ENCODE data around the gene SLC44A4.

Gene SLC44A4

DNA sequence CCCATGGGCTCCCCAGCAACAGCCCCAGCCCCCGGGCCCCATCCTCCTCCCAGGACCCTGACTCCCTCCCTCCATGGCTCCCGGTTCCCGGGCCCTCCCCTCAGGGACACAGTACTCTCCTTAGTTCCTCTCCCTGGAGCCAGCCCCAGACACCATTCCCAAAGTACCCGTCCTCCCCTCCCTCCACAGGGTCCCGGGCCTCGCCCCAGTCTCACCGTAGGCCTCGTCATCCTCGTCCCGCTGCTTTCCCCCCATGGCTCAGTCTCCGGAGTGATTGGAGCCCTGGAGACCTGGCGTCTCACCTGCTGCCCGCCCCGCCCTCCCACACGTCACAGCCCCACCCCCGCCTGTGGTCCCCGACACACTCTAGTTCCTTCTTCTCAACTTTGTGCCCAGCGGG lies at the start of gene SLC44A4:
SLC44A4 (minus strand) TSS at position 272 of the 400 bp plus-strand sequence; CDS start at position 255, 17 bp downstream.
- Histone ChIP-seq H3K27ac (ENCODE audit: low read length) (peak within 1 kb of the TSS; percentile 86), H3K27me3 (ENCODE audit: low read depth, low read length) (no peaks in the 10 kb centered on the region), H3K9me3 (ENCODE audit: control insufficient read depth in 1 of 2, low read length in 2 of 2) (no peaks in the 10 kb centered on the region), H3K4me1 (ENCODE audit: control insufficient read depth in 1 of 2, insufficient read depth in 2 of 2, low read length in 2 of 2) (no peaks in the 10 kb centered on the region), H3K36me3 (ENCODE audit: control insufficient read depth in 1 of 2, insufficient read depth in 2 of 2, low read length in 2 of 2) (peaks cover 24 to 41% of the 10 kb centered on the region in 2 donors), H3K4me3 (ENCODE audit: low read depth in 1 of 2, low read length in 2 of 2) (peak within 1 kb of the TSS in 1 of 2 donors; percentile 48)

DNA sequence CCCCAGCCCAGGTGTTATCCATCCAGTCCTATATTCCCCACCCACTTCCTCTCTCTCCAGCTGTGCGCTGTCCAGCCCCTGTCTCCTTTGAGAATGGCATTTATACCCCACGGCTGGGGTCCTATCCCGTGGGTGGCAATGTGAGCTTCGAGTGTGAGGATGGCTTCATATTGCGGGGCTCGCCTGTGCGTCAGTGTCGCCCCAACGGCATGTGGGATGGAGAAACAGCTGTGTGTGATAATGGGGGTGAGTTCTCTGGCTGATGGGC lies 49.8 kb upstream of the SLC44A4 start:
- Histone ChIP-seq H3K4me3 (ENCODE audit: low read depth in 1 of 2, low read length in 2 of 2) (no peak overlapping the region), H3K9me3 (ENCODE audit: control insufficient read depth in 1 of 2, low read length in 2 of 2) (no peaks in the 10 kb centered on the region), H3K27ac (ENCODE audit: low read length) (no peak overlapping the region), H3K36me3 (ENCODE audit: control insufficient read depth in 1 of 2, insufficient read depth in 2 of 2, low read length in 2 of 2) (no peaks in the 10 kb centered on the region), H3K4me1 (ENCODE audit: control insufficient read depth in 1 of 2, insufficient read depth in 2 of 2, low read length in 2 of 2) (no peaks in the 10 kb centered on the region), H3K27me3 (ENCODE audit: low read depth, low read length) (no peaks in the 10 kb centered on the region)

DNA sequence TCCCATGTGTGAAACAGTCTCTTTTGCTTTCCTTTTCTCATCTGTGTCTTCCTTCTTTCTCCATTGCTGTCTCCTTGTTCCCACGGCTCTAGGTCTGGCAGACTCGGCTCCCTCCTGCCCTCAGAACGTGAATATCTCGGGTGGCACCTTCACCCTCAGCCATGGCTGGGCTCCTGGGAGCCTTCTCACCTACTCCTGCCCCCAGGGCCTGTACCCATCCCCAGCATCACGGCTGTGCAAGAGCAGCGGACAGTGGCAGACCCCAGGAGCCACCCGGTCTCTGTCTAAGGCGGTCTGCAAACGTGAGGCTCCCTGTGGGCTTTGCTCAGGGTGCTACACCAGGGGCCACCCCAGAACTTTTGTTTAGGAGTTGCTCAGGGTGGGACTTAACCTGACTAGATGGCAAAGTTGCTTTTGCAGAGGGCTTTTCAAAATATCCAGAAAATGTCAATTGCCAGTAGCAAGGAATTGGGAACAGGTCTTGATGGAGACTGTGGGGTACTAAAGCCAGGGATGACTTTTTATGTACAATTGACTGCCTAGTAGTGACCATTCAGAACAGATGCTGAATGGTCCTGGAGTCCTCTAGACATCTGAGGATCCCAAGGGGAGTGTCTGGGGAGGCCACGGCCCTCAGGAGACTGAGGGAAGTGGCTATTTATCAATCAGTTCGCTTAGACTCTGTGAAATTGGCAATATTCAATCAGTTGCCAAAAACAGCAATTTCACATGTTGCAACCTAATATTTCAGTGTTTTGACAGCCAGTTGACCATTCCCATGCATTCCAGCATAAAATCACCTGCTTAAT lies 49.3 kb upstream of the SLC44A4 start:
- no peaks in the 10 kb centered on the region for H3K36me3 ChIP-seq (ENCODE audit: control insufficient read depth in 1 of 2, insufficient read depth in 2 of 2, low read length in 2 of 2)
- no peaks in the 10 kb centered on the region for H3K4me1 ChIP-seq (ENCODE audit: control insufficient read depth in 1 of 2, insufficient read depth in 2 of 2, low read length in 2 of 2)
- no peaks in the 10 kb centered on the region for H3K9me3 ChIP-seq (ENCODE audit: control insufficient read depth in 1 of 2, low read length in 2 of 2)
- H3K4me3 ChIP-seq (ENCODE audit: low read depth in 1 of 2, low read length in 2 of 2): peak overlapping the region; percentile 9 to 49
- peak overlapping the region; percentile 43 for H3K27ac ChIP-seq (ENCODE audit: low read length)
- H3K27me3 ChIP-seq (ENCODE audit: low read depth, low read length): no peaks in the 10 kb centered on the region

DNA sequence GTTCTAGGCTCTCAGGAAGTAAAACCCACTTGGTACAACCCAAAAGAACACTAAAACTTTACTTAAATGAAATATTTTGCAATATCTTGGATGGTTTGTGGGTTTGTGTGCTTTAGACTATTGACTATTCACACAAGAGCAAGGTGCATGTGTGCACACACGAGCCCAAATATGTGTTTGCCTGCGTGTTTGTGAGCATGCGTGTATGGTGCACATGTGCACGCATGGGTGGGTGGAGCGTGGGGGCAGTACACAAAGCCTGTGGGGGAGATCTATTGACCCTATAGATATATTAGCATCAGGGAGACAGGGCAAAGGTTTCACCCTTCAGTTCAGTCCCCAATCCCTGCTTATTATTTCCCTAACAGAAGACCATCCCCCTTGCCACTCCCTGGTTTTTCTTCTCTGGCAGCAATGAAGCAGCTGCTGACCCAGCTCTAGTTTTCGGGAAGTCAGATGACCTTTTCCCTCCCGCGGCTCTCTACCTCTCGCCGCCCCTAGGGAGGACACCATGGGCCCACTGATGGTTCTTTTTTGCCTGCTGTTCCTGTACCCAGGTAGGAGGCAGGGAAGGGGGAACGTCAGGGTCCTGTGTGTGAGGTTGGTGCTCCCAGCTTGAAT lies 48.6 kb upstream of the SLC44A4 start, which contains the start of gene C2:
C2 (plus strand) TSS at position 476 of the 621 bp plus-strand sequence; CDS start at position 512, 36 bp downstream.
- H3K27ac ChIP-seq (ENCODE audit: low read length): peak within 1 kb of the TSS; percentile 43
- H3K4me3 ChIP-seq (ENCODE audit: low read depth in 1 of 2, low read length in 2 of 2): peak within 1 kb of the TSS; percentile 9 to 49
- H3K9me3 ChIP-seq (ENCODE audit: control insufficient read depth in 1 of 2, low read length in 2 of 2): no peaks in the 10 kb centered on the region
- H3K36me3 ChIP-seq (ENCODE audit: control insufficient read depth in 1 of 2, insufficient read depth in 2 of 2, low read length in 2 of 2): no peaks in the 10 kb centered on the region
- no peaks in the 10 kb centered on the region for H3K4me1 ChIP-seq (ENCODE audit: control insufficient read depth in 1 of 2, insufficient read depth in 2 of 2, low read length in 2 of 2)
- H3K27me3 ChIP-seq (ENCODE audit: low read depth, low read length): no peaks in the 10 kb centered on the region

DNA sequence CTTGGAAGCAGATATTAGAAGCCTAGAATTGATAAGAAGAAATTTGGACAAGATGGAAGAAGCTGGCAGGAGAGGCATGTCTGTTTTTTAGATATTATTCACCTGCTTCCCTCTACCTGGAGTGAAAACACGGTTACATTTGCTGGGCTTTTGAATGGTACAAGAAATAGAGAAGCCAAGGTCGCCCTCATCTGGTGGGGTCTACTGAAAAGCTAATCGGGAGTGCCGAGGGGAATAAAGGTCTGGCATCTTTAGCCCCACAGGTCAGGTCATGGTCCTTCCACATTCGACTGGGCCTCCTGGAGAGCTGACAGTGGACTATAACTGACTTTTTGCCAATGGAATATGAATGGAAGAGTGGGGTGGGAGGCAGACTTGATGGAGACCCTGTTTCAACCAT lies 44.1 kb upstream of the SLC44A4 start:
- Histone ChIP-seq H3K4me3 (ENCODE audit: low read depth in 1 of 2, low read length in 2 of 2) (no peak overlapping the region), H3K27ac (ENCODE audit: low read length) (no peak overlapping the region), H3K36me3 (ENCODE audit: control insufficient read depth in 1 of 2, insufficient read depth in 2 of 2, low read length in 2 of 2) (no peaks in the 10 kb centered on the region), H3K9me3 (ENCODE audit: control insufficient read depth in 1 of 2, low read length in 2 of 2) (no peaks in the 10 kb centered on the region), H3K4me1 (ENCODE audit: control insufficient read depth in 1 of 2, insufficient read depth in 2 of 2, low read length in 2 of 2) (no peaks in the 10 kb centered on the region), H3K27me3 (ENCODE audit: low read depth, low read length) (no peaks in the 10 kb centered on the region)

DNA sequence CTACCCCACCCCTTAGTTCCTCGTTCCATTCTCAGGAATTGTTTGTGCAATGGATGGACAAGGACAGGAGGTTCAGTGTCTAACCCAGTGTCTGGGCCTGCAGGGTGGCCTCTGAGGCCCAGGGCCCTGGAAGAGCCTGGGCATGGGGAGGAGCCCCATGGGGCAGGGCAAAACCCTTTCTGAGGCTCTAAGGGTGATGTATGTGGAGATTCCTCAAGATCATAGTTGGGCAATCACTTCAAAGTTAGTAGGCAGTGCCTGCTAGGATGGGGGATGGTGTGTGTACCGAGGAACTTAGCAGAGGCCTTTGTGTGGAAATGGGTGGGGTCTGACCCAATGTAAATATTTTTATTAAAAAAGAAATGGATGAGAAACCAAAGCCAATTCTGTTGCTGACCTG lies 42.0 kb upstream of the SLC44A4 start:
- no peaks in the 10 kb centered on the region for H3K27me3 ChIP-seq (ENCODE audit: low read depth, low read length)
- no peak overlapping the region for H3K4me3 ChIP-seq (ENCODE audit: low read depth in 1 of 2, low read length in 2 of 2)
- H3K36me3 ChIP-seq (ENCODE audit: control insufficient read depth in 1 of 2, insufficient read depth in 2 of 2, low read length in 2 of 2): no peaks in the 10 kb centered on the region
- H3K9me3 ChIP-seq (ENCODE audit: control insufficient read depth in 1 of 2, low read length in 2 of 2): no peaks in the 10 kb centered on the region
- no peak overlapping the region for H3K27ac ChIP-seq (ENCODE audit: low read length)
- no peaks in the 10 kb centered on the region for H3K4me1 ChIP-seq (ENCODE audit: control insufficient read depth in 1 of 2, insufficient read depth in 2 of 2, low read length in 2 of 2)

DNA sequence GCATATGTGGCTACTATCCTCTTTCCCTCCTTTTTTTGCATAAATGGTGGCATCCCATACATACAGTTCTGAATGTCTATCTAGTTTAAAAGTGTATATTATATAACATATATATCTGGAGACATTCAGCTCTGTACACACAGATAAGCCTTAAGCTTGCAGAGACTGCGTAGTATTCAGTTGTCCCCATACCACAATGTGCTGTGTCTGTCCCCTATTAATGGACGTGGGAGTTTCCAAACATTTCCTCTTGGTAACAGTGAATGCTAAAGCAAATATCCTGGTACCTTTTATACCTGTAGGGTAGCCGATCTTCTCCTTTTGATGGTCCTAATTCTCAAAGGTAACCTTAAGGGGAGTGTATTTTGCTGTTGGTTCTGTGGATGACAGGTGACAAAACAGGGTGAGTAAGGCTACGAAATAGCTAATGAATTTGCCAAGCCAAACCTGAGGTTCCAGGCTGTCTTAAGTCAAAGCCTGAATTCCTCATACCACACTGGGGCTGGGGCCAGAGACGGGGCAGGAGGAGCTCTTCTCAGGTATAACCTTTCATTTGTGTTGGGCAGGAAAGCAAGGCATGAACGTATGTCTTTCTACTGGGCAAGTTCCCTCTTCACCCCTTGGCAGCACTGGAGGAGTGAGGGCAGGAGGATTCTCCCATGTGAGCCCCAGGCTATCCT lies 41.0 kb upstream of the SLC44A4 start:
- Histone ChIP-seq H3K4me3 (ENCODE audit: low read depth in 1 of 2, low read length in 2 of 2) (no peak overlapping the region), H3K4me1 (ENCODE audit: control insufficient read depth in 1 of 2, insufficient read depth in 2 of 2, low read length in 2 of 2) (no peaks in the 10 kb centered on the region), H3K27ac (ENCODE audit: low read length) (no peak overlapping the region), H3K36me3 (ENCODE audit: control insufficient read depth in 1 of 2, insufficient read depth in 2 of 2, low read length in 2 of 2) (no peaks in the 10 kb centered on the region), H3K9me3 (ENCODE audit: control insufficient read depth in 1 of 2, low read length in 2 of 2) (no peaks in the 10 kb centered on the region), H3K27me3 (ENCODE audit: low read depth, low read length) (no peaks in the 10 kb centered on the region)

DNA sequence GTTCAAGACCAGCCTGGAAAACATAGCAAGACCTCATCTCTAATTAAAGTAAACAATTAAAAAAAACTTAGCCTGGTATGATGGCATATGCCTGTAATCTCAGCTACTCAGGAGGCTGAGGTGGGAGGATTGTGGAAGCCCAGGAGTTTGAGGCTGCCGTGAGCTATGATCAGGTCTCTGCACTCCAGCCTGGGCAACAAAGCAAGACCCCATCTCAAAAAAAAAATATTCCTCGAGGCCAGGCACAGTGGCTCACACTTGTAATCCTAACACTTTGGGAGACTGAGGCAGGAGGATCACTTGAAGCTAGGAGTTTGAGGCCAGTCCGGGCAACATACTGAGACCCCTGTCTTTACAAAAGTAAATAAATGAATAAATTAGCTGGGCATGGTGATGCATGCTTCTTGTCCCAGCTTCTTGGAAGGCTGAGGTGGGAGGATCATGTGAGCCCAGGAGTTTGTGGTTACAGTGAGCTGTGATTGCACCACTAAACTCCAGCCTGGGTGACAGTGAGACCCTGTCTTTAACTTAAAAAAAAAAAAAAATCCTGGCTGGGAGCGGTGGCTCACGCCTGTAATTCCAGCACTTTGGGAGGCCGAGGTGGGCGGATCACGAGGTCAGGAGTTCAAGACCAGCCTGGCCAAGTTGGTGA lies 39.4 kb upstream of the SLC44A4 start:
- no peak overlapping the region for H3K4me3 ChIP-seq (ENCODE audit: low read depth in 1 of 2, low read length in 2 of 2)
- H3K27ac ChIP-seq (ENCODE audit: low read length): no peak overlapping the region
- H3K36me3 ChIP-seq (ENCODE audit: control insufficient read depth in 1 of 2, insufficient read depth in 2 of 2, low read length in 2 of 2): no peaks in the 10 kb centered on the region
- no peaks in the 10 kb centered on the region for H3K27me3 ChIP-seq (ENCODE audit: low read depth, low read length)
- H3K9me3 ChIP-seq (ENCODE audit: control insufficient read depth in 1 of 2, low read length in 2 of 2): no peaks in the 10 kb centered on the region
- no peaks in the 10 kb centered on the region for H3K4me1 ChIP-seq (ENCODE audit: control insufficient read depth in 1 of 2, insufficient read depth in 2 of 2, low read length in 2 of 2)

DNA sequence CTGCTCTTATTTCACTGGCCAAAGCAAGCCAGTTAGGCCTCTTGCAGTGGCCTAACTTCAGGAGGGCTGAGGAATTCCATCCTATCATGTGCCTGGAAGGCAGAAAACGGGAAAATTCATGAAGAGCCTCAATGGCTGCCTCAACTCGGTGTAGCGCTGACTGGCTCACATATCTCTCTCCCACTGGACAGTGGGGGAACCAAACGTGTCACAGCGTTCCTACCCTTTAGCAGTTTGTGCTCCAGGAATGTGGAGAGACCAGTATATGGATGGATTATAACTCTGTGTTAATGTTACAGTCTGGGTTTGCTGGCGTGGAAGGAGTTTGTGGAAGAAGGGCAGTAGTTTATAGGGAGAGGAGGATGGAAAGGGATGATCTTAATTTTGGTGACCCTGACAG lies 37.0 kb upstream of the SLC44A4 start:
- H3K36me3 ChIP-seq (ENCODE audit: control insufficient read depth in 1 of 2, insufficient read depth in 2 of 2, low read length in 2 of 2): no peaks in the 10 kb centered on the region
- no peaks in the 10 kb centered on the region for H3K27me3 ChIP-seq (ENCODE audit: low read depth, low read length)
- no peaks in the 10 kb centered on the region for H3K4me1 ChIP-seq (ENCODE audit: control insufficient read depth in 1 of 2, insufficient read depth in 2 of 2, low read length in 2 of 2)
- no peak overlapping the region for H3K27ac ChIP-seq (ENCODE audit: low read length)
- H3K9me3 ChIP-seq (ENCODE audit: control insufficient read depth in 1 of 2, low read length in 2 of 2): no peaks in the 10 kb centered on the region
- H3K4me3 ChIP-seq (ENCODE audit: low read depth in 1 of 2, low read length in 2 of 2): no peak overlapping the region

DNA sequence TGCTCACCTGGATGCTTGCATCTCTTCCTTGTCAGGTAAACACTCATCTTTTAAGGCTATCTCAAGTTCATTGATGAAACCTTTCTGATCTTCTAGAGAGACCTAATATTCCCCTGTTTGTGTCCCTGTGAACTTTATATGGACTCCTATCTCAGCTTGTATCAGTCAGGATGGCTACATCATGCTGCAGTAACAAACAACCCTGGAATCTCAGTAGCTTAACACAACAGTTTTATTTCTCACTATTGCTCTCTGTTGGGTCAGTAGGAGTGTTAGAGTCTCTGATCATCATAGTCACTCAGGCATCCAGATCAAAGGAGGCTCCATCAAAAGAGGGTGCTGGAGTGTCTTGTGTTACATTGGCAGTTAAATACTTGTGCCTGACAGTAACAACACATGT lies 36.6 kb upstream of the SLC44A4 start:
- H3K27ac ChIP-seq (ENCODE audit: low read length): no peak overlapping the region
- H3K9me3 ChIP-seq (ENCODE audit: control insufficient read depth in 1 of 2, low read length in 2 of 2): no peaks in the 10 kb centered on the region
- H3K27me3 ChIP-seq (ENCODE audit: low read depth, low read length): no peaks in the 10 kb centered on the region
- H3K36me3 ChIP-seq (ENCODE audit: control insufficient read depth in 1 of 2, insufficient read depth in 2 of 2, low read length in 2 of 2): no peaks in the 10 kb centered on the region
- no peaks in the 10 kb centered on the region for H3K4me1 ChIP-seq (ENCODE audit: control insufficient read depth in 1 of 2, insufficient read depth in 2 of 2, low read length in 2 of 2)
- H3K4me3 ChIP-seq (ENCODE audit: low read depth in 1 of 2, low read length in 2 of 2): no peak overlapping the region
